GM21367 (cell line): Measurements from ENCODE around the gene SP140L.
"Not testable (repeated sequence)": the region's sequence is repeated elsewhere in the genome, so short reads cannot be mapped to it uniquely, and the experiment has no call there.

Source experiments
- ATAC-seq: cut with Tn5 transposase; IDR thresholded peaks from one replicate; pipeline ENCODE4 v1.9.1; 2021; ENCODE audit not compliant: unreplicated experiment

The SP140L gene

DNA sequence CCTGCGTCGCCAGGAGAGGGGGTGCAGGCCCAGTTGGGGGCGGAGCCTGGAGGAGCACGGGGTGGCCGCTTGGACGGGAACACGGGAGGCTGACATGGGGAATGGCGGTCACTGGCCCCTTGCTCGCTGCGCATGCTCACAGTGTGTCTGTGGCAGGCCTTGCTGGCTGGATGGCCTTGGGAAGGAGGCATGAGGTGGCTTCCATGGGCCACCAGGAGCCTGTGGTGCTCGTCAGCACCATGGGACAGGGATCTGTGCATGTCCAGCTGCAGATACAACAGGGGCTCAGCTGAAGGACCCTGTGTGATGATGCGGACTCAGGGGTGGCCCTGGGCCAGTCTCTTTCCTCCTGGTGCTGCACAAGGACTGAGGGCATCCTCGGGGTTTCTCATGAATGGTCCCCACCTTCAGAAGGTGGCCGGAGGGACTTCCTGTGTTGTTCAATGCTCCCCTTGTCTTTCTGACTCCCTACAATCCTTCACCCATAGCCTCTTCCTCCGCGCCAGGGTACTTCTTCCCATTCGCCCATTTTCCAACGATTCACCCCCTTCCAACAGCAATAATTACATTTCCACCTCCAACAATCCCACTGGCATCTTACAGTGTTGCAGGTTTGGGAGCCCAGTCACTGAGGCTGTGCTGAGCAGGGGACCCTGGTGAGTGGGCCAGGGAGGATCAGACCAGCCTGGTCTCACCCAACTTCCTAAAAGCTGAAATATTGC lies 3.4 kb upstream of the SP140L start:
- no peak for ATAC-seq

- ATAC-seq, result no peak
Measured at GRCh38 chr2:230324503-230324902, 2.5 kb upstream of the SP140L start.

GRCh38 chr2:230325316-230326243 lies 1.4 kb upstream of the SP140L start:
- no peak for ATAC-seq

DNA sequence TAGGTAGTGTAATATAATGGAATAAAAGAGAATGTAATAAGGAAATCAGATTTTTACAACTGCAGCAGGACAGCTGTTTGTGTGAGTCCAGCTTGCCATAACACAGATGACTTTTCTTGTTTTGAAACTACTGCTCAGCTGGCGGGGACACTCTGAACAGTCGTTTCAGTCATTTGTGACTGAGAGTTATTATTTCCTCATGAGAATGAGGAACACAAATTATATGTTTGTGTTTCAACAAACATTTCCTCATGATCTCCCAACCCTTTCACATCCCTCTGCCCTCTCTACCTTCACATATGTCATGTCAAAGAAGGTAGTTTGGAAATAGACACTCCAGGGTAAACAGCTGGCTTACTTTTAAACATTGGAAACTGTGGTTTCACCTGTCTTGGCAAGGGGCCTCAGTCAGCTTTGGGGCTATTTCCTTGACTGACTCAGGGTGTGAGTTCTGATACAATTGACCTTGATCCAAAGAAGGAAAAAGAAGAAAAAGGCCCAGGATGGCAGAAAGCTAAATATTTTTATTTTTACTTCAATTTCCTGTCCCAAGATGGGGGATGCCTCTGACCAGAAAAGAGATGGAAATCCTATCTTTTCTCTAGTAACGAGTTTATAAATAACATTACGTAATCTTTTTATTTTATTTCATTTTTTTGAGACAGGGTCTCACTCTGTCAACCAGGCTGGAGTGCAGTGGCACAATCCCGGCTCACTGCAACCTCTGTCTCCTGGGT lies 593 bp downstream of the SP140L start:
- ATAC-seq, result peak; percentile 56

DNA sequence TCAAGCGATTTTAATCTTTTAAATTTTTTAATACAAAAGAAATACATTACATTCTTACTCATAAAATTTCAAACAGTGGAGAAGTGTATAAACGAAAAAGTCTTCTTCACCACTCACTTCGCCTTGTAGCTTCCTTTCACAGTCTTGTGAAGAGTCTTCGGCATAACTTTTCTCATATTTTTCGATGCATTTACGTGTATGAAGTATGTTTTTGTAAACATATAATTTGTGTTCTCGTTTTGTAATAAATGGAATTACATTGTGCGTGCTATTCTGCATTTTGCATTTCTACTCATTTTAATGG lies 1.1 kb downstream of the SP140L start:
- no peak for ATAC-seq

- no peak for ATAC-seq
Measured at GRCh38 chr2:230329946-230330605, 3.1 kb downstream of the SP140L start.

DNA sequence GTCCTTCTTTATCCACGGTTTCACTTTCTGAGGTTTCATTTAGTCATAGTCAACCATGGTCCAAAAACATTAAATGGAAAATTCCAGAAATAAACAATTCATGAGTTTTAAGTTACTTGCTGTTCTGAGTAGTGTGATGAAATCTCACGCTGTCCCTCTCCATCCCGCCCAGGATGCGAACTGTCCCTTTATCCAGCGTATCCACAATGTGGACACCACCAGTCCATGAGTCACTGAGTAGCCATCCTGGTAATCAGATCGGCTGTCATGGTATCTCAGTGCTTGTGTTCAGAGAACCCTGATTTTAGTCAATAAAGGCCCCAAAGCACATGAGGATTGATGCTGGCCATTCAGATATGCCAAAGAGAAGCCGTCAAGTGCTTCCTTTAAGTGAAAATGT lies 3.7 kb downstream of the SP140L start:
- ATAC-seq, result no peak

DNA sequence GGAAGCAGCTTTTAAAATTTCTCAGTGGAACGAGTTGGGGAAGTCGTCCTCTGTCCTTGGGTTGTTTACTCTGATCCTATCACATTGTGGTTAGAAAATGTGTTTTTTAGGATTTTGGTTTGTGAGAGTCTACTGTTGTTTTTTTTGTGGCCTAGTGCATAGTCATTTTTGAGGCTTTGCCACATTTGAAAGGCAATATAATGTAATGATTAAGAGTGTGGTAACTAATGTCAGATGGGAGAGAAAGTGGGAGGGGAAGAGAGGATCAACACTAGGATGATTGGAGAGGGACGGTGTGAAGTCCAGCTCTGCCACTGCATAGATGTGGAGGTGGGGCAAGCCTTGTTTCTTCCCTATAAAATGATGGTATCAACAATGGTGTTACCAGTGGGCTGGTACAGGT lies 8.5 kb downstream of the SP140L start:
- ATAC-seq, result no peak

DNA sequence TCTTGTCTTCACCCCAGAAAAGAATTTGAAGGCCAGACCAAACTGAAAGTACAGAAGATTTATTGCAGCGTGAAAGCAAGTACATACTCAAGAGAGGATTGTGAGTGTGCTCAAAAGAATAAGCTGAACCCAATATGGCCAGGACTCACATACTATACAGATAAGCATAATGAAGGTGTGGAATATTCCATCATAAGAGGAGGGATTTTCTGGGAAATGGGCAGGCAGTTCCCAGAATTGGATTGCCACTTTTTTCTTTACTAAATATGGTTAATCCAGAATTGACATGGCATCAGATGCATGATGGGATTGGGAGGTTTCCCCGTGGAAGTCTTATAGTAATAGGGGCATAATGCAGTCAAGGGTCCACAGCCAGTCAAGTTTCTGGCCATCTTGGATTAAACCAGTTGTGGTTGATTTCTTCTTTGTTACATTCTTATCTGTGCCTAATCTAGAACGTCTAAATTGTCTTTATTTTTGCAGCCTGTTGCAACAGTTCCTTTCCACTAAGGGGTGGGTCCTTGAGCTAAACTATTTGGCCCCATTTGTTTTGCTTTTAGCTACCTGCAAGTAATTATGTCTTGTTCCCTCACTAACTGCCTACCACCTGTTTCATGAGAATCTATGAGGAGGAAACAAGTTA lies 9.0 kb downstream of the SP140L start:
- no peak for ATAC-seq

DNA sequence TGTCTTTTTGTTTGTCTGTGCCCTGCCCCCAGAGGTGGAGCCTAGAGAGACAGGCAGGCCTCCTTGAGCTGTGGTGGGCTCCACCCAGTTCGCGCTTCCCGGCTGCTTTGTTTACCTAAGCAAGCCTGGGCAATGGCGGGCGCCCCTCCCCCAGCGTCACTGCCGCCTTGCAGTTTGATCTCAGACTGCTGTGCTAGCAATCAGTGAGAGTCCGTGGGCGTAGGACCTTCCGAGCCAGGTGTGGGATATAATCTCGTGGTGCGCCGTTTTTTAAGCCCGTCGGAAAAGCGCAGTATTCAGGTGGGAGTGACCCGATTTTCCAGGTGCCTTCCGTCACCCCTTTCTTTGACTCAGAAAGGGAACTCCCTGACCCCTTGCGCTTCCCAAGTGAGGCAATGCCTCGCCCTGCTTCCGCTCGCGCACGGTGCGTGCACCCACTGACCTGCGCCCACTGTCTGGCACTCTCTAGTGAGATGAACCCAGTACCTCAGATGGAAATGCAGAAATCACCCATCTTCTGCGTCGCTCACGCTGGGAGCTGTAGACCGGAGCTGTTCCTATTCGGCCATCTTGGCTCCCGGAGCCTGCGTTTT lies 15.0 kb downstream of the SP140L start:
- not testable (repeated sequence) for ATAC-seq

- not testable (repeated sequence) for ATAC-seq
Measured at GRCh38 chr2:230343041-230343624, 16.1 kb downstream of the SP140L start.

GRCh38 chr2:230343747-230344146 lies 16.8 kb downstream of the SP140L start:
- no peak for ATAC-seq

- ATAC-seq, result no peak
Measured at GRCh38 chr2:230346465-230346864, 19.5 kb downstream of the SP140L start.

GRCh38 chr2:230346921-230347533 lies 20.0 kb downstream of the SP140L start:
- ATAC-seq, result no peak

GRCh38 chr2:230347659-230348305 lies 20.8 kb downstream of the SP140L start:
- ATAC-seq, result no peak

DNA sequence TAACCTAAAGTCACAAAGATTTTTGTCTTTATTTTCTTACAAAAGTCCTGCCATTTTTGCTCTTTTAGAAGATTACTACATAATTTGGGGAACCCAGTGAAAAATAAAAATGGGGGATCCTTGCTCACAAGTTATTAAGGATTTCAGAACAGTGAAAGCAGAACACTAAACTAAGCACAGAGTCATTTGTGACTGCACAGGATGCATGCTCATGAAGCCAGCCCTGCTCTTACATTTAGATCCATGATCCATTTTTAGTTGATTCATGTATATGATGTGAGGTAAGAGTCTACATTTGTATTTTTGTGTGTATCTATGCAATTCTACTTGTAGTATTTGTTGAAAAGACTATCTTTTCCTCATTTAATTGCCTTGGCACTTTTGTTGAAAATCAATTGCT lies 21.8 kb downstream of the SP140L start:
- no peak for ATAC-seq

GRCh38 chr2:230356084-230356483 lies 29.1 kb downstream of the SP140L start:
- no peak for ATAC-seq

DNA sequence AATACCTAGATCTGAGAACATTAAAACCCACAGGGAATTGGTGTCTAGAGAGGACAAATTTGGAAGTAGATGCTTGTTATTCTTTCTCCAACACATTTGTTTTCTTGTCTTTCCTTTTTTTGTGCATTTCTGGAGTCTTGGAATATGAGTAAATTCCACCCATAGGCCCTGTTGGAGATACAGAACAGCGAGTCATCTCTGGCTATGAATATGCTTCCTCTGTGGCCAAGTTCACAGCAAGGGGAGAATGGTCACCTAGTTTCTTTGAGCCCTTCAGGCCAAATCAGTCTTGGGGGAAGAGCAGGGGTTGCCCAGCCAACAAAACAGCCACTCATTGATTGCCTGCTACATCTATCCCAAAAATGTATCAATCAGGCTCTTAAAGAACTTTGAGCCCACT lies 31.3 kb downstream of the SP140L start:
- no peak for ATAC-seq

GRCh38 chr2:230360028-230360427 lies 33.0 kb downstream of the SP140L start:
- no peak for ATAC-seq
